K562 (cell line): ENCODE measurements around the gene BCL2L1. TPM values are rescaled to one million over a fixed set of nuclear protein-coding genes. Genes with fewer than 3 reads are reported as not detected.

ENCODE experiments used
- CCAR2 ChIP-seq: fragments of 200-400 bp; formaldehyde crosslinking; IDR thresholded peaks from 2 replicates; pipeline ENCODE4 v1.6.1; 2017; ENCODE audit warnings: mild to moderate bottlenecking, low read depth, low read length
- CREBBP ChIP-seq: IDR thresholded peaks from one replicate; pipeline ENCODE4 v1.6.1; 2012; ENCODE audit warnings: low read depth, mild to moderate bottlenecking, control low read depth, inconsistent platforms, low read length
- DNMT1 ChIP-seq: fragments of 450-650 bp; IDR thresholded peaks from 2 replicates; pipeline ENCODE4 v1.6.1; 2016; ENCODE audit warnings: antibody characterized with exemption, mild to moderate bottlenecking
- ETV1 ChIP-seq: fragments of 450-650 bp; conservative IDR thresholded peaks from 2 replicates; pipeline ENCODE4 v1.6.1; 2016; ENCODE audit warnings: missing genetic modification characterization, control low read depth, low read depth, missing compliant biosample characterization
- FOSL1 ChIP-seq: fragments of 200-800 bp; sonication (Bioruptor generic); conservative IDR thresholded peaks from 2 replicates; pipeline ENCODE4 v1.6.1; 2016; ENCODE audit warnings: missing genetic modification characterization, missing compliant biosample characterization
- HMGN3 ChIP-seq: IDR thresholded peaks from 2 replicates; pipeline ENCODE4 v1.6.1; 2011; ENCODE audit warnings: borderline replicate concordance, low read depth, mild to moderate bottlenecking, mixed read lengths, low read length; ENCODE audit not compliant: insufficient read length; ENCODE audit errors: extremely low read depth
- HNRNPL ChIP-seq: fragments of 200-400 bp; formaldehyde crosslinking; IDR thresholded peaks from 2 replicates; pipeline ENCODE4 v1.6.1; 2017; ENCODE audit warnings: low read depth, mild to moderate bottlenecking, low read length
- JUNB ChIP-seq: fragments of 450-650 bp; formaldehyde crosslinking; conservative IDR thresholded peaks from 2 replicates; pipeline ENCODE4 v1.4.0; 2020; ENCODE audit warnings: mild to moderate bottlenecking
- MYNN ChIP-seq, 2 experiments: sonication (generic); formaldehyde crosslinking in 1 of 2; IDR thresholded peaks; 2 replicates each; pipeline versions ENCODE4 v1.5.0 to v1.6.1; 2016 to 2020; ENCODE audit warnings: antibody characterized with exemption in 1 of 2, missing genetic modification reagents in 1 of 2
- POLR2A ChIP-seq: fragments of 450-650 bp; conservative IDR thresholded peaks from 2 replicates; pipeline ENCODE4 v1.6.1; 2016
- RB1 ChIP-seq: fragments of 450-650 bp; IDR thresholded peaks from 2 replicates; pipeline ENCODE4 v1.6.1; 2017; ENCODE audit warnings: low read depth, mild to moderate bottlenecking
- RBBP5 ChIP-seq: fragments of 200-600 bp; sonication (generic); IDR thresholded peaks from 2 replicates; pipeline ENCODE4 v1.6.1; 2012; ENCODE audit warnings: borderline replicate concordance, mild to moderate bottlenecking, low read length, control low read depth, inconsistent platforms; ENCODE audit not compliant: insufficient read depth, poor library complexity, severe bottlenecking
- RBM39 ChIP-seq: fragments of 200-400 bp; formaldehyde crosslinking; optimal IDR thresholded peaks from 2 replicates; pipeline ENCODE3; 2018; ENCODE audit warnings: low read depth, low read length
- SMARCA4 ChIP-seq: fragments of 450-650 bp; IDR thresholded peaks from 2 replicates; pipeline ENCODE4 v1.6.1; 2016
- SUPT5H ChIP-seq: fragments of 450-650 bp; IDR thresholded peaks from 2 replicates; pipeline ENCODE4 v1.6.1; 2016
- TCFL5 ChIP-seq: fragments of 250-450 bp; sonication (Bioruptor Pico); conservative IDR thresholded peaks from 2 replicates; pipeline ENCODE4 v1.6.1; 2021; ENCODE audit warnings: mild to moderate bottlenecking, moderate library complexity, matching md5 sums
- ZFX ChIP-seq: sonication (generic); formaldehyde crosslinking; IDR thresholded peaks from 2 replicates; pipeline ENCODE4 v1.8.0; 2022; ENCODE audit warnings: mild to moderate bottlenecking, missing genetic modification reagents, moderate library complexity
- ZNF197 ChIP-seq: fragments of 200-800 bp; sonication (Bioruptor generic); IDR thresholded peaks from 2 replicates; pipeline ENCODE4 v1.6.1; 2016; ENCODE audit warnings: low read depth, missing genetic modification characterization, missing compliant biosample characterization
- ZNF282 ChIP-seq: sonication (generic); formaldehyde crosslinking; IDR thresholded peaks from 2 replicates; pipeline ENCODE4 v1.8.1; 2023; ENCODE audit warnings: missing genetic modification reagents
- polyA plus RNA-seq, 8 experiments: library from polyadenylated mRNA; depleted of rRNA in 4 of 8; stranded (reverse) in 5 of 8; unstranded in 3 of 8; fragments of >200 nt; fragmentation: Nextera tagmentation in 2 of 8; fragmentation: Illumina TruSeq in 1 of 8; extraction: Ambion mirVana in 2 of 8; extraction: Trizol in 1 of 8; gene quantifications; 2 replicates each; pipeline versions ENCODE4 v1.2.1 to v1.2.3, GENCODE V29; 2011 to 2014; ENCODE audit warnings: inconsistent platforms in 1 of 8, missing spikeins in 1 of 8
- total RNA-seq, 7 experiments: library from RNA; depleted of rRNA in 6 of 7; stranded (reverse); fragments of >200 nt in 6 of 7; fragmentation: Illumina TruSeq in 2 of 7; extraction: Trizol in 2 of 7; gene quantifications; 2 replicates each; pipeline versions ENCODE4 v1.2.1 to v1.2.3, GENCODE V29; 2011 to 2021; ENCODE audit warnings: low replicate concordance in 1 of 7
- TF ChIP-seq, protein P1 (sequence below): fragments of 250-450 bp; sonication (Bioruptor Pico); IDR thresholded peaks from 2 replicates; pipeline ENCODE4 v1.5.0; 2020; ENCODE audit warnings: mild to moderate bottlenecking, borderline replicate concordance
- TF ChIP-seq, protein P2 (sequence below), 2 experiments: fragments of 450-650 bp in 1 of 2; sonication (generic) in 1 of 2; formaldehyde crosslinking in 1 of 2; IDR thresholded peaks in 1 of 2; conservative IDR thresholded peaks in 1 of 2; 2 replicates each; pipeline versions ENCODE4 v1.6.1 to v1.8.1; 2016 to 2023; ENCODE audit warnings: mild to moderate bottlenecking in 2 of 2, moderate library complexity in 2 of 2, inconsistent platforms in 1 of 2, missing genetic modification reagents in 1 of 2
- TF ChIP-seq, protein P3 (sequence below): fragments of 250-450 bp; sonication (Bioruptor Pico); IDR thresholded peaks from 2 replicates; pipeline ENCODE4 v1.5.0; 2021; ENCODE audit warnings: mild to moderate bottlenecking, borderline replicate concordance

BCL2L1 gene
- total and polyA plus RNA-seq, 9 of the 15 experiments (the other 6 are each of a cell fraction or from before 2014, with no cell fraction given): 3.3 to 182 (median 120) TPM

DNA sequence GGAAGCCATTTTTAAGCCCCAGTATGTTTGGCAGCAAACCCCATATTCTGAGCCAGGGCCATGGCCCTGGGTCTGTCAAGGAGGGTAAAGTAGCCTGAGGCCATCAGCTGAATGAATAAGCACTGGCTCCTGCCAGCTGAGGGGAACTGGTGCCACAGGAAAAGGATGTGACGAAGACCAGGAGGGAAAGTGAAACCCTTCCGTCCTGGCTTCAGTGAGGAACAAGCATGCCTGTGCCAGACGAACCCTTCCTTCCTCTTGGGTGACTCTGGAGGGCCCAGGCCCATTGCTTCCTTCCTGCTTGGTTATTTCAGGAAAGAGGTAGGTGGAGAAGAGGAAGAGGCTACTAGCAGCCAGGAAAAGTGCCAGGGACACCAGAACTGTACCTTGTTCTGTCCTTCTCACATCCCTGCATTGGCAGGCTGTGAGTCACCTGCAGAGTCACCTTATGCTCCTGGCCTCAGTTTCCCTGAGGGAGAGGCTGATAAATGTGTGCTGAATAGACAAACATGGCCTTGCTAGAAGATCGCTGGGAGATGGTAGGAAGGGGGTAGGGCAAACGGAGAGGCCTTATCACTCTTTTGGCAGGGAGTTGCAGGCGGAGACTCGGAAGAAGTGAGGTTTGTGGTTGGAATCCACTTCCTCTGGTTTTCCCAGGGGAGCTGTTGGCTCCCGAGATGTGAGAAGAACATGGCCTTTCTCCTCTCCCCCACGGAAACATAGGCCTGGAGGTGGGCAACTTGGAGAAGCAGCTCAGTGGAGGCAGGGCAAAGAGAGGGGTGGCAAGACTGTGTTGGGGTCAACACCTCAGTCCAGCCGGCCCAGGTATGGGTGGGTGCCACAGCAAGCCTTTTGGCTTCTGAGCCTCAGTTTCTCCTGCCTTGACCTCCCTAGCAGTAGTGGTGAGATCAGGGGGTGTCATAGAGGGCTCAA is 47.5 kb downstream of the BCL2L1 start (continued):
- TF ChIP-seq, protein P1, sequence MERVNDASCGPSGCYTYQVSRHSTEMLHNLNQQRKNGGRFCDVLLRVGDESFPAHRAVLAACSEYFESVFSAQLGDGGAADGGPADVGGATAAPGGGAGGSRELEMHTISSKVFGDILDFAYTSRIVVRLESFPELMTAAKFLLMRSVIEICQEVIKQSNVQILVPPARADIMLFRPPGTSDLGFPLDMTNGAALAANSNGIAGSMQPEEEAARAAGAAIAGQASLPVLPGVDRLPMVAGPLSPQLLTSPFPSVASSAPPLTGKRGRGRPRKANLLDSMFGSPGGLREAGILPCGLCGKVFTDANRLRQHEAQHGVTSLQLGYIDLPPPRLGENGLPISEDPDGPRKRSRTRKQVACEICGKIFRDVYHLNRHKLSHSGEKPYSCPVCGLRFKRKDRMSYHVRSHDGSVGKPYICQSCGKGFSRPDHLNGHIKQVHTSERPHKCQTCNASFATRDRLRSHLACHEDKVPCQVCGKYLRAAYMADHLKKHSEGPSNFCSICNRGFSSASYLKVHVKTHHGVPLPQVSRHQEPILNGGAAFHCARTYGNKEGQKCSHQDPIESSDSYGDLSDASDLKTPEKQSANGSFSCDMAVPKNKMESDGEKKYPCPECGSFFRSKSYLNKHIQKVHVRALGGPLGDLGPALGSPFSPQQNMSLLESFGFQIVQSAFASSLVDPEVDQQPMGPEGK (CRISPR knock-in tag): peak; percentile 54; the same call in 1 of the 2 replicates
- TF ChIP-seq, protein P2, sequence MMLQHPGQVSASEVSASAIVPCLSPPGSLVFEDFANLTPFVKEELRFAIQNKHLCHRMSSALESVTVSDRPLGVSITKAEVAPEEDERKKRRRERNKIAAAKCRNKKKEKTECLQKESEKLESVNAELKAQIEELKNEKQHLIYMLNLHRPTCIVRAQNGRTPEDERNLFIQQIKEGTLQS (IDR thresholded peaks at IDR 0.05): peak; percentile 40; the same call in 1 of the 2 replicates
- TF ChIP-seq, protein P2 (CRISPR knock-in tag; conservative IDR thresholded peaks at IDR 0.05): no peak
- TF ChIP-seq HMGN3 (peak; percentile 95), FOSL1 (tag) (peak; percentile 74; the same call in 1 of the 2 replicates), RBM39 (no peak), ZFX (peak; percentile 48; the same call in 1 of the 2 replicates), MYNN (IDR thresholded peaks at IDR 0.05) (peak; percentile 86), MYNN (CRISPR knock-in tag; IDR thresholded peaks at IDR 0.05) (no peak), RBBP5 (peak; percentile 75), SUPT5H (peak; percentile 56), POLR2A (peak; percentile 70), CREBBP (no peak), ZNF197 (peak; percentile 89), RB1 (no peak), ZNF282 (CRISPR knock-in tag) (no peak), HNRNPL (no peak), TCFL5 (CRISPR knock-in tag) (peak; percentile 48; the same call in 1 of the 2 replicates), SMARCA4 (peak; percentile 14), CCAR2 (no peak), DNMT1 (0 out of 2 replicates have a peak, but pooled peaks have one; percentile 47), ETV1 (tag) (peak; percentile 81), JUNB (CRISPR knock-in tag) (no peak)
- TF ChIP-seq, protein P3, sequence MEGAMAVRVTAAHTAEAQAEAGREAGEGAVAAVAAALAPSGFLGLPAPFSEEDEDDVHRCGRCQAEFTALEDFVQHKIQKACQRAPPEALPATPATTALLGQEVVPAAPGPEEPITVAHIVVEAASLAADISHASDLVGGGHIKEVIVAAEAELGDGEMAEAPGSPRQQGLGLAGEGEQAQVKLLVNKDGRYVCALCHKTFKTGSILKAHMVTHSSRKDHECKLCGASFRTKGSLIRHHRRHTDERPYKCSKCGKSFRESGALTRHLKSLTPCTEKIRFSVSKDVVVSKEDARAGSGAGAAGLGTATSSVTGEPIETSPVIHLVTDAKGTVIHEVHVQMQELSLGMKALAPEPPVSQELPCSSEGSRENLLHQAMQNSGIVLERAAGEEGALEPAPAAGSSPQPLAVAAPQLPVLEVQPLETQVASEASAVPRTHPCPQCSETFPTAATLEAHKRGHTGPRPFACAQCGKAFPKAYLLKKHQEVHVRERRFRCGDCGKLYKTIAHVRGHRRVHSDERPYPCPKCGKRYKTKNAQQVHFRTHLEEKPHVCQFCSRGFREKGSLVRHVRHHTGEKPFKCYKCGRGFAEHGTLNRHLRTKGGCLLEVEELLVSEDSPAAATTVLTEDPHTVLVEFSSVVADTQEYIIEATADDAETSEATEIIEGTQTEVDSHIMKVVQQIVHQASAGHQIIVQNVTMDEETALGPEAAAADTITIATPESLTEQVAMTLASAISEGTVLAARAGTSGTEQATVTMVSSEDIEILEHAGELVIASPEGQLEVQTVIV (CRISPR knock-in tag): peak; percentile 73; the same call in 1 of the 2 replicates
